ENCODE measurements around the gene TRAK1.

Gene TRAK1

DNA sequence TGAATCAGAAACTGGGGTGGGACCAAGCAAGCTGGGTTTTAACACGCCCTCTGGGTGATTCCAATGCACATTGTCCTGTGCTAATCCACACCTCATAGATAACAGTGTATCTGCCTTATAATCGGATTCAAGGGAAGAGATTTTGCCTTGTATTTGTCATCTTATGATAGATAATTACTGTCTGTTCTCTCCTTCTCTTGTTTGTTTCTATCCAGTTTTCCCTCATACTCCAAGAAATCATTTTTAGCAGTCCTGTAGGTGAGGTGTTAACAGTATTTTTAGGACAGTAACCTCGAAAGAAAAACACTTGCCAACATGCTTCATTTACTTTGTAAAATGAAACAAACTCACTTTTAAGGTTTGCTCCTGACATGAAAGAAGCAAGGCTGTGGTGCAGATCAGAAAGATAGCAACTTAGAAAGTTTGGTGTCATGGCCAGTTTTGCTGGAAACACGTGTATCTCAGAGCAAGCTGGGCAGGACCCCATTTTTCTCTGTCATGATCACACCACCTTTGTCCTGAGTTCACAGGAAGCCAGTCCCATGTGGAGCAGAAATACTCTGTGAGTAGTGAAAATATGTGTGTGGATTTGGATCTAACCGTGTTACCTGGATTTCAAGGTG lies 72.6 kb downstream of the TRAK1 start:
- Histone ChIP-seq H3K27ac (peak overlapping the region in 5 of 11 experiments; percentile 20 to 62 (median 46); a peak in 6 of 22 replicates), H3K9me3 (replicated peaks in 1 of 11) (no peaks in the 10 kb centered on the region)

DNA sequence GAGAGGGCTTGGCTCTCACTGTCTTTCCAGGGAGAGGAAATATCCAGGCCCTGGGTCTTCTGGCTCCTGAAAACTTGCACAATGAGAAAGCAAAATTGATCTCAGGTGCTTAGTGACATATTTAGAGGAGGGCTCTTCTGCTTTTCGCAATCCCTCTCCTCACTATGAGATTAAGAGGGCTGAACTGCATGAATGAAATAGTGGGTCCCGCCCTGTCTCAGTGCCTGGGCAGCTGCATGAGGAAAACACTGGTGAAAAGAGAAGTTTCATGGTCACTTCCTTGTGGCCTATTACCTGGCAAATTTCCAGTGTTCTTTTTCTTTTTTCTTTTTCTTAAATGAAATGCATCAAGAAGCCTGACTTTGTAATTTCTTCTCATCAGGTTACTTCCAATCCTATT lies 73.5 kb downstream of the TRAK1 start:
- Histone ChIP-seq H3K9me3 (replicated peaks in 1 of 11) (no peaks in the 10 kb centered on the region), H3K4me2 (peak overlapping the region in 9 of 11 experiments; percentile 9 to 83 (median 72); a peak in 16 of 22 replicates), H3K27me3 (no peaks in the 10 kb centered on the region), H3K27ac (peak overlapping the region in 7 of 11 experiments; percentile 3 to 62 (median 28); a peak in 10 of 22 replicates), H3K4me3 (no peak overlapping the region), H3K36me3 (peaks cover 0 to 20% (median 0%) of the 10 kb centered on the region in 11 experiments; a peak in 2 of 22 replicates), H3K9ac (peak overlapping the region in 5 of 11 experiments; percentile 5 to 43 (median 8); a peak in 5 of 22 replicates), H4K20me1 (peaks cover 13 to 94% (median 34%) of the 10 kb centered on the region in 11 experiments; a peak in 13 of 22 replicates), H3K4me1 (peaks cover 44 to 81% (median 66%) of the 10 kb centered on the region in 10 experiments)
- TF ChIP-seq Cebpa-rat (IDR thresholded peaks at IDR 0.05): no peak; a peak in 1 of 22 replicates

More for the DNA sequence above, 72.6 kb downstream of the TRAK1 start:
- Histone ChIP-seq H3K9ac (peak overlapping the region in 1 of 11 experiments; percentile 5; a peak in 2 of 22 replicates), H3K4me2 (peak overlapping the region in 7 of 11 experiments; percentile 34 to 83 (median 76); a peak in 13 of 22 replicates), H3K27me3 (no peaks in the 10 kb centered on the region), H4K20me1 (peaks cover 13 to 94% (median 42%) of the 10 kb centered on the region in 11 experiments; a peak in 13 of 22 replicates), H3K4me3 (no peak overlapping the region), H3K4me1 (peaks cover 44 to 81% (median 67%) of the 10 kb centered on the region in 10 experiments), H3K36me3 (peaks cover 0 to 20% (median 0%) of the 10 kb centered on the region in 11 experiments; a peak in 2 of 22 replicates)
- TF ChIP-seq Cebpa-rat (IDR thresholded peaks at IDR 0.05): no peak

- Histone ChIP-seq H3K27me3 (no peaks in the 10 kb centered on the region), H3K9me3 (replicated peaks in 1 of 11) (no peaks in the 10 kb centered on the region), H3K36me3 (peaks cover 0 to 20% (median 0%) of the 10 kb centered on the region in 11 experiments; a peak in 2 of 22 replicates), H3K9ac (no peak overlapping the region), H3K4me2 (peak overlapping the region in 8 of 11 experiments; percentile 9 to 83 (median 74); a peak in 11 of 22 replicates), H3K4me1 (peaks cover 44 to 81% (median 66%) of the 10 kb centered on the region in 10 experiments), H4K20me1 (peaks cover 13 to 96% (median 33%) of the 10 kb centered on the region in 11 experiments; a peak in 13 of 22 replicates), H3K27ac (peak overlapping the region in 1 of 11 experiments; percentile 1; a peak in 1 of 22 replicates), H3K4me3 (no peak overlapping the region)
- TF ChIP-seq Cebpa-rat (IDR thresholded peaks at IDR 0.05): no peak
Observed at GRCh38 chr3:42165211-42165610, 74.1 kb downstream of the TRAK1 start.

DNA sequence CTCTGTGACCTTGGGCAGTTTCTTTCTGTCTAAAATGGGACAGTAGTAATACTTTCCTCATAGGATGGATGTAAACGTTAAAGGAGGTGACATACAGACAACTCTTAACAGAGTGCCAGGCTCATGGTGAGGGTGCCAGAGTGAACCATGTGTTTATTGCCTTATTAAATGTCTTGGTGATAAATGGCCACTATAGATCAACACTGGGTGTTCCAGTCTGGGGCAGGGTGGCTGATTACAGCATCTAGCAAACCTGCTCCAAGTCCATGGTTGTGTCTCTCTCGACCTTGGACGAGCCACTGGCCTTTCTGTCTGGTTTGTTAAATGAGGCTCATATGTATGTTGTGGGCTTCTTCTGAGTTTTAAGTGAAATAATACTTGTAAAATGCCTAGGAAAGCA lies 75.1 kb downstream of the TRAK1 start:
- H3K4me2 ChIP-seq: no peak overlapping the region
- no peak for TF ChIP-seq Cebpa-rat (IDR thresholded peaks at IDR 0.05)
- peaks cover 0 to 20% (median 0%) of the 10 kb centered on the region in 11 experiments; a peak in 2 of 22 replicates for H3K36me3 ChIP-seq
- no peaks in the 10 kb centered on the region for H3K9me3 ChIP-seq (replicated peaks in 1 of 11)
- no peak overlapping the region for H3K27ac ChIP-seq
- no peaks in the 10 kb centered on the region for H3K27me3 ChIP-seq
- H4K20me1 ChIP-seq: peaks cover 12 to 96% (median 31%) of the 10 kb centered on the region in 11 experiments; a peak in 13 of 22 replicates
- no peak overlapping the region for H3K4me3 ChIP-seq
- no peak overlapping the region for H3K9ac ChIP-seq
- H3K4me1 ChIP-seq: peaks cover 44 to 81% (median 65%) of the 10 kb centered on the region in 10 experiments

DNA sequence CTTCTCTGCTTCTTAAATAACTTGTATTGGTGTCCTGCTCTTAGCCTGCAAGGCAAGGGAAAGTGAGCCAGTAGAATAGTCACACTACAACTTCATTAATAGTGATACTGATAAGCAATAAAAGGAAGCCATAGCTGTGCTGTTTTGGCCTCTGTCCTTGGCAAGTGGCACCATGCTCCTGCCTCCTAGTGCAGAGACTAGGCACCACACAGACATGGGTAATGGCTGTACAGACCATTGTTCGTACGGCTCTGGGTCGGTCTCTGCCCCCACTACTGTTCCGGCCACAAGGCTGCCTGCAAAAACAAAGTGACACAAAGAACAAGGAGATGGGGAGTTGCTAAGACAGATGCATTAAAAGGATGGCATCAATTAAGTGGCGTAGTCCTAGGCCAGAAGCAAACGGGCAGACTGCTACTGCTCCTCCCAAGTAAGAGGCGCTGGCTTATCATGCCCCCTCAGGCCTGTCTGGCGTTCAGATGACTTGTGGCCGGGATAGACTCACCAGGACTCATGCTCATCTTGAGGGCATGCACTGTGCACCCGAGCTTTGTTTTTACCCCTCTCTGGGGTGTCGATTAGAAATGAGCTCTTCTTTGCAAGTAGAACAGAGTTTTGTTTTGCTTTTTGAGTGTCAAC lies 75.6 kb downstream of the TRAK1 start:
- TF ChIP-seq Cebpa-rat (IDR thresholded peaks at IDR 0.05): no peak
- peaks cover 11 to 96% (median 27%) of the 10 kb centered on the region in 11 experiments; a peak in 13 of 22 replicates for H4K20me1 ChIP-seq
- peaks cover 44 to 81% (median 65%) of the 10 kb centered on the region in 10 experiments for H3K4me1 ChIP-seq
- H3K9ac ChIP-seq: no peak overlapping the region
- H3K27me3 ChIP-seq: no peaks in the 10 kb centered on the region
- peaks cover 0 to 20% (median 0%) of the 10 kb centered on the region in 11 experiments; a peak in 2 of 22 replicates for H3K36me3 ChIP-seq
- no peak overlapping the region for H3K4me2 ChIP-seq
- H3K4me3 ChIP-seq: no peak overlapping the region
- H3K9me3 ChIP-seq (replicated peaks in 1 of 11): no peaks in the 10 kb centered on the region
- H3K27ac ChIP-seq: 0 out of 22 replicates have a peak overlapping the region, but pooled peaks of 1 of the 11 experiments have one; percentile 11

DNA sequence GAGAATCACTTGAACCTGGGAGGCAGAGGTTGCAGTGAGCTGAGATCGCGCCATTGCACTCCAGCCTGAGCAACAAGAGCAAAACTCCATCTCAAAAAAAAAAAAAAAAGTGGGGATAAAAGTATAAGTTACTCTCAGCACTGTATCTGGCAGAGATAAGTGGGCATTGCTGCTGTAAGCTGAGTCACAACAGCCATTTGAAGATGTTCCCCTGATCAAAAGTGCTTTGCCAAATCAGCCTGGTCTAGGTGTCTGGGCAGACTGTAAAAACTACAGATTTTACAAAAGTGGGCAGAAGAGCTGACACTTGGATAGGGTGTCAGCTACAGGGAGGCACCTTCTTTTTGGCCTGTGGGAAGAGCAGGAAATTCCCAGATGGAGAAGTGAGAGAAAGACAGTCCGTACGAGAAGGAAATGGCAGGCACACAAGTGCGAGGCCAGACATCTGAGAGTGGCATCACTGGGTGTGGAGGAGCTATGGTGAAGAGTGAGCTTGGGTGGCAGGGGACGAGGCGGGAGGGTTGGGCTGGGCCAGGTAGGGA lies 78.5 kb downstream of the TRAK1 start:
- peaks cover 61 to 81% (median 65%) of the 10 kb centered on the region in 10 experiments for H3K4me1 ChIP-seq
- no peaks in the 10 kb centered on the region for H3K9me3 ChIP-seq (replicated peaks in 1 of 11)
- no peak overlapping the region for H3K4me3 ChIP-seq
- H3K36me3 ChIP-seq: peaks cover 0 to 20% (median 0%) of the 10 kb centered on the region in 11 experiments; a peak in 2 of 22 replicates
- peaks cover 10 to 97% (median 29%) of the 10 kb centered on the region in 11 experiments; a peak in 12 of 22 replicates for H4K20me1 ChIP-seq
- TF ChIP-seq Cebpa-rat (IDR thresholded peaks at IDR 0.05): no peak
- peak overlapping the region; percentile 54 to 95 (median 83) for H3K4me2 ChIP-seq
- H3K27ac ChIP-seq: peak overlapping the region in 6 of 11 experiments; percentile 19 to 59 (median 41); a peak in 9 of 22 replicates
- H3K9ac ChIP-seq: peak overlapping the region in 1 of 11 experiments; percentile 34; a peak in 1 of 22 replicates
- no peaks in the 10 kb centered on the region for H3K27me3 ChIP-seq

DNA sequence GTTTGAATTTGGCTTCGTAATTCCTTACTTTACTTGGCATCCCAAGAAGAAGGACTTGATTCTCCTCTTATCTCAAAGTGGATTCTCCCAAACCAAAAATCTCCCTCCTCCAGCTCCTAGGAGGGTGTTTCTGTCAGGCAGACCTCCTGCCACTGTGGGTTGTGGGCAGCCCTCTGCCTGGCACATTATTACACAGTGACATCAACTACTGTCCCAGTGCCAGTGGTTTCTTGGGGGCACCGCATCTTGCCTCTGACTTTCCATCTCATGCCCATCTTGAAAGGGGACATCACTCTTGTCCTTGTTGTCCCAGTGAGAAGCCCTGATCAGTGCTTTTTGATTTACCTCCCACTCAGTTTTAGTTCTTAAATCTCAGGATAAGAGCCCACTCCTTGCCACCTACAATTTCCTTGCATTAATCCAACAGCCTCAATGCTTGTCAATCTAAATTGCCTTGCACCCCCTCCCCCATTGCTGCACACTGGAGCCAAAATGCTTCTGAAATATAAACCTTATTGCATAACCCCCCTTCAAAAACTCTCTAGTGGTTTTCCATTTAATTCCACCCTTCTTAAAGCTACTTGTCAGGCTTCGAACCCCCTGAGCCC lies 81.0 kb downstream of the TRAK1 start:
- TF ChIP-seq Cebpa-rat (IDR thresholded peaks at IDR 0.05): peak in 2 of 11 experiments; percentile 2 to 7; a peak in 1 of 22 replicates
- Histone ChIP-seq H3K4me3 (no peak overlapping the region), H3K9me3 (replicated peaks in 1 of 11) (no peaks in the 10 kb centered on the region), H3K9ac (peak overlapping the region in 2 of 11 experiments; percentile 33 to 55; a peak in 1 of 22 replicates), H3K4me1 (peaks cover 77 to 93% (median 84%) of the 10 kb centered on the region in 10 experiments), H4K20me1 (peaks cover 0 to 96% (median 10%) of the 10 kb centered on the region in 11 experiments; a peak in 11 of 22 replicates), H3K27ac (peak overlapping the region in 8 of 11 experiments; percentile 31 to 95 (median 82); a peak in 12 of 22 replicates), H3K27me3 (no peaks in the 10 kb centered on the region), H3K4me2 (peak overlapping the region; percentile 65 to 95 (median 87); a peak in 21 of 22 replicates), H3K36me3 (peaks cover 0 to 5% (median 1%) of the 10 kb centered on the region in 11 experiments; a peak in 9 of 22 replicates)

- H3K4me1 ChIP-seq: peaks cover 78 to 99% (median 96%) of the 10 kb centered on the region in 10 experiments
- no peak overlapping the region; a peak in 1 of 20 replicates for H3K4me3 ChIP-seq
- peaks cover 11 to 16% (median 12%) of the 10 kb centered on the region in 11 experiments; a peak in 21 of 22 replicates for H3K36me3 ChIP-seq
- H3K27me3 ChIP-seq: no peaks in the 10 kb centered on the region
- TF ChIP-seq Cebpa-rat (IDR thresholded peaks at IDR 0.05): no peak
- peak overlapping the region in 8 of 11 experiments; percentile 3 to 76 (median 51); a peak in 15 of 22 replicates for H3K9ac ChIP-seq
- no peaks in the 10 kb centered on the region for H3K9me3 ChIP-seq (replicated peaks in 1 of 11)
- peak overlapping the region; percentile 65 to 95 (median 87) for H3K4me2 ChIP-seq
- peak overlapping the region in 8 of 11 experiments; percentile 59 to 95 (median 82); a peak in 16 of 22 replicates for H3K27ac ChIP-seq
- peaks cover 0 to 99% (median 10%) of the 10 kb centered on the region in 11 experiments; a peak in 11 of 22 replicates for H4K20me1 ChIP-seq
Observed at GRCh38 chr3:42173307-42173706, 82.2 kb downstream of the TRAK1 start.

All from BLaER1 treated with 17β-estradiol and CSF1 and Interleukin-3, amounts not matched to agents 10 nM and 100 nM (cell line).